ENCODE measurements around the gene PROX2. TPM values are rescaled to one million over a fixed set of nuclear protein-coding genes. Genes with fewer than 3 reads are reported as not detected.

PROX2 gene
- total RNA-seq, 1 donor from 2014 or later: 0.08 TPM

DNA sequence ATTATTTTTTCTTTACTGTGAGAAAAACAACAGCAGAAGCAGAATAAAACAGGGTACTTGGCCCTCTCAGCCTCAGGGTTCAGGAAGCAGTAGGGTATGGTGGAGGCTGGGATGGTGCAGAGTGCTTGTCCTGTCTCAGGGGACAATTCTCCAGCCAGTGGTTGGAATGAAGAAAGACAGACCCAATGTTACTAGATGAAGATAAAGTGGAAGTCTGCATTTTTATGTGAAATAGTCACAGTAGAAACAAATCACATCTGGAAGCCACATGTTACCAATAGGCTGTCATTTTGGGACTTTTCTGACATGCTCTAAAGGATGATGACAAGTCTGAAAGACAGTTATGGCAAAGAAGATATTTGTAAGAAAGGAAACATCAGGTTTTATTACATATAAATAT, 32.3 kb downstream of the PROX2 start:
- H3K27me3 Mint-ChIP-seq (ENCODE audit: unreplicated experiment): no peaks in the 10 kb centered on the region
- H3K27ac Mint-ChIP-seq (ENCODE audit: unreplicated experiment): no peak overlapping the region
- TF ChIP-seq, protein P1, sequence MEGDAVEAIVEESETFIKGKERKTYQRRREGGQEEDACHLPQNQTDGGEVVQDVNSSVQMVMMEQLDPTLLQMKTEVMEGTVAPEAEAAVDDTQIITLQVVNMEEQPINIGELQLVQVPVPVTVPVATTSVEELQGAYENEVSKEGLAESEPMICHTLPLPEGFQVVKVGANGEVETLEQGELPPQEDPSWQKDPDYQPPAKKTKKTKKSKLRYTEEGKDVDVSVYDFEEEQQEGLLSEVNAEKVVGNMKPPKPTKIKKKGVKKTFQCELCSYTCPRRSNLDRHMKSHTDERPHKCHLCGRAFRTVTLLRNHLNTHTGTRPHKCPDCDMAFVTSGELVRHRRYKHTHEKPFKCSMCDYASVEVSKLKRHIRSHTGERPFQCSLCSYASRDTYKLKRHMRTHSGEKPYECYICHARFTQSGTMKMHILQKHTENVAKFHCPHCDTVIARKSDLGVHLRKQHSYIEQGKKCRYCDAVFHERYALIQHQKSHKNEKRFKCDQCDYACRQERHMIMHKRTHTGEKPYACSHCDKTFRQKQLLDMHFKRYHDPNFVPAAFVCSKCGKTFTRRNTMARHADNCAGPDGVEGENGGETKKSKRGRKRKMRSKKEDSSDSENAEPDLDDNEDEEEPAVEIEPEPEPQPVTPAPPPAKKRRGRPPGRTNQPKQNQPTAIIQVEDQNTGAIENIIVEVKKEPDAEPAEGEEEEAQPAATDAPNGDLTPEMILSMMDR (IDR thresholded peaks at IDR 0.05; ENCODE audit: unreplicated experiment): no peak

DNA sequence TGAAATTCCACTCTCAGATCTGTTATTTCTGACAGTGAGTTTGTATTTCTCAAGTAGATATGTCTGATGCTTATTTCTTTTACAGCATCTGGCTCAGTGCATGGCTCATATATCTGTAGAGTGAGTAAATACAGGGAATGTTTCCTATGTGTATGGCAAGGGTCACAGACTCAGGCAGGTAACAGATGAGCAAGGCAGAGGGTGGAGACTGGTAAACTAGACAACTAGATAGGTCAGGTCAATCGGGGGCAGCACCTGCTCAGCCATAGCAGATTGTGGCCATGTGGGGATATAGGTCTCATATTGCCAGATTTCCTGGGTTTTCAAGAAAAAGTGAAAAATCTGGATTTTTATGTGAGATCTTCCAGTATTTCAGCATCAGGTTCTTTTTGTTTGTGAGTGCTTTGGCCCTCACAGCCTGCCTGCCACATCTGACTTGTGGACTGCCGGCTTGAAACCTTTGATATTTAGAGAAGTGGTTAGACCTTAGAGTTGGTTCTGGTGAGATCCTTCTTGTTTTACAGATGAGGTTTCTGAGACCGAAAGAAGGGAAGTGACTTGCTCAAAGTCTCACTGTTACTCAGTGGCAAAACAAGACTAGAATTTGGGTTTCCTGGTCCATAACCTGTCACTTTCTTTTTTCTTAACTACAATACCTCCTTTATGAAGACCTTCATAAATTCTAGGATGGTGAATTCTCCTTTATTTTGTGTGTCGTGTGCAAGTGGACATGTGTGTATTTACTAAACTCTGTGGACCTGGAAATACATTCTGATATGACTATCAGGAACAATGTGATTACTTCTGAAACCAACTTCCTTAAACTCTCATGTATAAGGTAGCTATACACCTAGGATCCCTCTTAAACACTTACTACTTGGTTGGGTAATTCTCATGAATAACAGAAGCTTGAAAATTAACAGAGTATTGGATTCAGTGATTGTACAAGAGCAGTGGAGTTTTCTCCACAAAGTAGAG, 34.4 kb downstream of the PROX2 start:
- Mint-ChIP-seq H3K4me1 (ENCODE audit: unreplicated experiment) (no peaks in the 10 kb centered on the region), H3K36me3 (ENCODE audit: low read depth, unreplicated experiment) (no peaks in the 10 kb centered on the region), H3K27me3 (ENCODE audit: unreplicated experiment) (no peaks in the 10 kb centered on the region), H3K27ac (ENCODE audit: unreplicated experiment) (no peak overlapping the region), H3K9me3 (ENCODE audit: unreplicated experiment) (no peaks in the 10 kb centered on the region), H3K4me3 (ENCODE audit: unreplicated experiment) (no peak overlapping the region)
- no peak for DNase-seq (ENCODE audit: low spot score)
- TF ChIP-seq, protein P1 (IDR thresholded peaks at IDR 0.05; ENCODE audit: unreplicated experiment): no peak

More for the DNA sequence above, 32.3 kb downstream of the PROX2 start:
- H3K4me1 Mint-ChIP-seq (ENCODE audit: unreplicated experiment): no peaks in the 10 kb centered on the region
- no peaks in the 10 kb centered on the region for H3K36me3 Mint-ChIP-seq (ENCODE audit: low read depth, unreplicated experiment)
- DNase-seq (ENCODE audit: low spot score): no peak
- H3K4me3 Mint-ChIP-seq (ENCODE audit: unreplicated experiment): no peak overlapping the region
- H3K9me3 Mint-ChIP-seq (ENCODE audit: unreplicated experiment): no peaks in the 10 kb centered on the region

DNA sequence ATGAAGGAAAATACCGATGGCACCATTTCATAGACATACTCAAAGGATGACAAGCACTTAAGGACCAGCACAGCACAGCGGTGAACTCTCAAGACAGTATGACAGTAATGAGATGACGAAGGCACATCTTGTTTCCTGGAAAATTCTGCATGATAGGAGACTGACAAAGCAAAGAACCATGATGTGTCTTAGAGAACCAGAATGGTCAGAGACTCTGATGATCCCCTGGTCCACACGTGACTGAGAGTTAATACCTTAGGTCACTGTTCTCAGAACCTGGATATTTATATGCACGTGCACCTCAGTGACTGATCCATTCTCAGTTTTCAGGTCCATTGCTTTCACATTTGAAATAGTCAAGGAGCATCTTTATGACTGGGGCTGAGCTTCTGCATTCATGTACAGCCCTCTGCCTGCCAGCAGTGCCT, 35.3 kb downstream of the PROX2 start:
- Mint-ChIP-seq H3K27me3 (ENCODE audit: unreplicated experiment) (no peaks in the 10 kb centered on the region), H3K4me1 (ENCODE audit: unreplicated experiment) (no peaks in the 10 kb centered on the region), H3K36me3 (ENCODE audit: low read depth, unreplicated experiment) (no peaks in the 10 kb centered on the region), H3K27ac (ENCODE audit: unreplicated experiment) (no peak overlapping the region), H3K4me3 (ENCODE audit: unreplicated experiment) (no peak overlapping the region), H3K9me3 (ENCODE audit: unreplicated experiment) (no peaks in the 10 kb centered on the region)
- TF ChIP-seq, protein P1 (IDR thresholded peaks at IDR 0.05; ENCODE audit: unreplicated experiment): no peak
- no peak for DNase-seq (ENCODE audit: low spot score)

- no peak overlapping the region for H3K4me3 Mint-ChIP-seq (ENCODE audit: unreplicated experiment)
- DNase-seq (ENCODE audit: low spot score): no peak
- H3K4me1 Mint-ChIP-seq (ENCODE audit: unreplicated experiment): no peaks in the 10 kb centered on the region
- H3K36me3 Mint-ChIP-seq (ENCODE audit: low read depth, unreplicated experiment): no peaks in the 10 kb centered on the region
- no peak overlapping the region for H3K27ac Mint-ChIP-seq (ENCODE audit: unreplicated experiment)
- TF ChIP-seq, protein P1 (IDR thresholded peaks at IDR 0.05; ENCODE audit: unreplicated experiment): no peak
- H3K27me3 Mint-ChIP-seq (ENCODE audit: unreplicated experiment): no peaks in the 10 kb centered on the region
- H3K9me3 Mint-ChIP-seq (ENCODE audit: unreplicated experiment): no peaks in the 10 kb centered on the region
Measured at GRCh38 chr14:74838166-74838565, 37.8 kb downstream of the PROX2 start.

Measured in endothelial cell (in vitro differentiated cells).